ENCODE results near the gene KYAT1. TPM values are rescaled to one million over a fixed set of nuclear protein-coding genes. Genes with fewer than 3 reads are reported as not detected.

The KYAT1 gene
- total RNA-seq, 1 experiment from 2014 or later: 14.6 TPM

DNA sequence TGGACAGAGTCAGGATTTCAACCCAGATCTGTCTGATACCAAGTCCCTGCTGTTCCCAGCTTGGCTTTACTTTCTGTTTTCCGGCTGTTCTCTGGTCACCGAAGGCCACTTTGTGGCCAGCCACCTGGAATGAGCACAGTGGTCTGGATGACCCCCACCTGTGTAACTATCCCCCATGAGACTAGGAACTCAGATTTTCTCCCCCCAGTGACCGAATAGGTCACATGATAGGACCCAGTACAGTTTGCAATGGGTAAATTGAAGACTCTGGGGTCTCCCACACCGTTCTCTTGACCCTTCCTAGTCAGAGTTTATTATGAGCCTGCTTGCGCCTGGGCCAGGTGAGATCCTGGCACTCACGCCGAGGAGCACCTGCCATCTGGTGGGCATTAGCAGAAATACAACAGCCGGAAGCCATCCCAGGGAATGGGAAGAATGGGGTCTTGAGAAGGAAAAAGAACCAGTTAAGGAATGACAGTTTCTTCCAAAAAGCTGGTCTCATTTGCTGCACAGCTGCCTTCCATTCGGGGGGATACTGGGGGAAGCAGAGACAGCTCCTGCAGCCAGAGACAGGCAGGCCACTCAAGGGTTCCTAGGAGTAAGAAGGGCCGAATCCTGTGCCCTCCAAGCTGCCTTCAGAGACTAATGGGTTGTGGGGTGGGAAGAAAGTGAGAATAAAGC is 46.1 kb upstream of the KYAT1 start:
- H3K27me3 Mint-ChIP-seq (ENCODE audit: low read depth): no peaks in the 10 kb centered on the region; the same call in 1 of the 2 replicates
- Histone ChIP-seq H2BK120ac (ENCODE audit: low read depth, low read length, poor library complexity, severe bottlenecking) (no peak overlapping the region), H3K27ac (ENCODE audit: insufficient read length, low read depth, low read length) (no peak overlapping the region), H3K9me3 (ENCODE audit: control insufficient read depth, low read depth, low read length) (no peaks in the 10 kb centered on the region), H3K23ac (ENCODE audit: insufficient read length, low read depth, low read length) (no peak overlapping the region), H4K8ac (replicated peaks; ENCODE audit: insufficient read length, low read depth, low read length) (no peak overlapping the region), H4K5ac (ENCODE audit: insufficient read length, low read depth, low read length) (no peak overlapping the region), H3K4me2 (ENCODE audit: insufficient read depth, insufficient read length, low read length) (no peak overlapping the region), H3K4me1 (ENCODE audit: insufficient read depth, low read length) (no peaks in the 10 kb centered on the region), H2BK15ac (ENCODE audit: low read depth, low read length) (no peak overlapping the region), H3K4ac (ENCODE audit: low read depth, low read length) (no peak overlapping the region), H3K14ac (ENCODE audit: insufficient read depth, low read length) (no peak overlapping the region), H3K23me2 (ENCODE audit: insufficient read length, low read depth, low read length, poor library complexity, severe bottlenecking) (no peaks in the 10 kb centered on the region), H2BK20ac (ENCODE audit: low read depth, low read length, poor library complexity, severe bottlenecking) (no peak overlapping the region), H3K9ac (ENCODE audit: extremely low read depth, insufficient read length, low read length) (no peak overlapping the region), H2BK5ac (ENCODE audit: insufficient read length, low read length) (no peak overlapping the region), H4K91ac (ENCODE audit: insufficient read length, low read depth, low read length) (no peak overlapping the region), H2AK5ac (ENCODE audit: insufficient read length, low read length) (no peak overlapping the region), H3K79me1 (ENCODE audit: insufficient read depth, low read depth, low read length, poor library complexity, severe bottlenecking) (no peaks in the 10 kb centered on the region), H3K18ac (ENCODE audit: insufficient read length, low read depth, low read length) (no peak overlapping the region), H3K27me3 (ENCODE audit: insufficient read depth, low read length) (no peaks in the 10 kb centered on the region), H2BK12ac (ENCODE audit: insufficient read length, low read depth, low read length) (no peak overlapping the region), H4K20me1 (ENCODE audit: control insufficient read depth, insufficient read depth, insufficient read length) (no peaks in the 10 kb centered on the region), H2AFZ (ENCODE audit: low read length) (no peak overlapping the region), H3K56ac (ENCODE audit: insufficient read length, low read depth, low read length) (no peak overlapping the region), H3T11ph (ENCODE audit: low read length) (no peak overlapping the region), H3K79me2 (ENCODE audit: insufficient read depth, low read length) (no peaks in the 10 kb centered on the region)
- peak; percentile 82 for DNase-seq
- WGBS (ENCODE audit: extremely low coverage, insufficient read length, low lambda C conversion rate): no CpG with 5 or more reads among the region's 10 CpGs
- TF ChIP-seq, protein P1, sequence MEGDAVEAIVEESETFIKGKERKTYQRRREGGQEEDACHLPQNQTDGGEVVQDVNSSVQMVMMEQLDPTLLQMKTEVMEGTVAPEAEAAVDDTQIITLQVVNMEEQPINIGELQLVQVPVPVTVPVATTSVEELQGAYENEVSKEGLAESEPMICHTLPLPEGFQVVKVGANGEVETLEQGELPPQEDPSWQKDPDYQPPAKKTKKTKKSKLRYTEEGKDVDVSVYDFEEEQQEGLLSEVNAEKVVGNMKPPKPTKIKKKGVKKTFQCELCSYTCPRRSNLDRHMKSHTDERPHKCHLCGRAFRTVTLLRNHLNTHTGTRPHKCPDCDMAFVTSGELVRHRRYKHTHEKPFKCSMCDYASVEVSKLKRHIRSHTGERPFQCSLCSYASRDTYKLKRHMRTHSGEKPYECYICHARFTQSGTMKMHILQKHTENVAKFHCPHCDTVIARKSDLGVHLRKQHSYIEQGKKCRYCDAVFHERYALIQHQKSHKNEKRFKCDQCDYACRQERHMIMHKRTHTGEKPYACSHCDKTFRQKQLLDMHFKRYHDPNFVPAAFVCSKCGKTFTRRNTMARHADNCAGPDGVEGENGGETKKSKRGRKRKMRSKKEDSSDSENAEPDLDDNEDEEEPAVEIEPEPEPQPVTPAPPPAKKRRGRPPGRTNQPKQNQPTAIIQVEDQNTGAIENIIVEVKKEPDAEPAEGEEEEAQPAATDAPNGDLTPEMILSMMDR (conservative IDR thresholded peaks at IDR 0.05): peak; percentile 90
- peak overlapping the region in 1 of 2 experiments; percentile 41; a peak in 2 of 5 replicates for H3K4me3 Mint-ChIP-seq
- peak overlapping the region; percentile 65 to 93 (median 78); a peak in 6 of 7 replicates for H3K27ac Mint-ChIP-seq
- peaks cover 0 to 3% (median 0%) of the 10 kb centered on the region in 3 experiments; a peak in 1 of 7 replicates for H3K36me3 Mint-ChIP-seq (ENCODE audit: insufficient read depth in 1 of 3, low read depth in 3 of 3)
- peaks cover 5 to 6% of the 10 kb centered on the region in 2 experiments for H3K4me1 Mint-ChIP-seq
- no peaks in the 10 kb centered on the region for H3K9me3 Mint-ChIP-seq
